H1 (cell line): ENCODE data around the gene CTNNA3. TPM values are rescaled to one million over a fixed set of nuclear protein-coding genes. Genes with fewer than 3 reads are reported as not detected.

Source experiments
- CTCF ChIA-PET: fragments of 300-600 bp; sonication (Branson Sonifier 250); formaldehyde crosslinking; loops from one replicate; lab custom pipeline; 2021; ENCODE audit not compliant: partially characterized antibody; lab: Charles Lee
- POLR2A ChIA-PET: fragments of 300-600 bp; sonication (Branson Sonifier 250); formaldehyde crosslinking; loops from one replicate; lab custom pipeline; 2021; ENCODE audit warnings: inconsistent platforms; ENCODE audit not compliant: partially characterized antibody; lab: Charles Lee
- DNase-seq, 2 experiments: peaks; one replicate each; pipeline versions ENCODE4 v3.0.0 to v3.0.0-alpha.2; 2010 to 2022; ENCODE audit warnings: low spot score in 2 of 2, low read depth in 1 of 2, mixed read lengths in 1 of 2
- FAIRE-seq: peaks from 2 replicates; lab custom pipeline; 2011; peaks lifted over from hg19 to GRCh38; lab: Jason Lieb, UNC
- H2AFZ ChIP-seq: 2 replicates; pipeline ENCODE4 v1.8.1; 2012; ENCODE audit warnings: low read length, inconsistent platforms
- H2AK5ac ChIP-seq: 2 replicates; pipeline ENCODE4 v1.6.1; 2013; ENCODE audit warnings: low read depth, low read length
- H2BK120ac ChIP-seq: replicated peaks from 2 replicates; pipeline ENCODE3; 2013; ENCODE audit warnings: low read depth, low read length, inconsistent platforms
- H2BK12ac ChIP-seq: 2 replicates; pipeline ENCODE4 v1.6.1; 2013; ENCODE audit warnings: low read depth, low read length
- H2BK15ac ChIP-seq: 2 replicates; pipeline ENCODE4 v1.6.1; 2013; ENCODE audit warnings: low read length
- H2BK20ac ChIP-seq: 2 replicates; pipeline ENCODE4 v1.6.1; 2013; ENCODE audit warnings: low read length
- H2BK5ac ChIP-seq: 2 replicates; pipeline ENCODE4 v1.6.1; 2013; ENCODE audit warnings: low read depth, low read length
- H3K14ac ChIP-seq: 2 replicates; pipeline ENCODE4 v1.6.1; 2013; ENCODE audit warnings: inconsistent platforms; ENCODE audit not compliant: insufficient read length
- H3K18ac ChIP-seq: 2 replicates; pipeline ENCODE4 v1.6.1; 2013; ENCODE audit warnings: low read length; ENCODE audit errors: extremely low read depth
- H3K23ac ChIP-seq: 2 replicates; pipeline ENCODE4 v1.6.1; 2013; ENCODE audit warnings: inconsistent platforms; ENCODE audit not compliant: insufficient read length
- H3K23me2 ChIP-seq: 2 replicates; pipeline ENCODE4 v1.6.1; 2013; ENCODE audit warnings: low read depth, low read length
- H3K27ac ChIP-seq: 2 replicates; pipeline ENCODE4 v1.6.1; 2011; ENCODE audit warnings: low read depth, low read length, inconsistent platforms
- H3K27me3 ChIP-seq, 4 experiments: replicated peaks in 1 of 4; 1 replicate in 1 of 4; 2 replicates in 3 of 4; pipeline versions ENCODE4 v1.6.1 to v1.8.1; 2011 to 2013; ENCODE audit warnings: low read length in 3 of 4, mild to moderate bottlenecking in 3 of 4, inconsistent platforms in 2 of 4, mixed read lengths in 2 of 4, moderate library complexity in 1 of 4; ENCODE audit not compliant: control insufficient read depth in 3 of 4, insufficient read depth in 3 of 4; ENCODE audit errors: extremely low read depth in 1 of 4
- H3K36me3 ChIP-seq, 4 experiments: 2 replicates each; pipeline versions ENCODE4 v1.6.1 to v1.8.1; 2011 to 2013; ENCODE audit warnings: mild to moderate bottlenecking in 4 of 4, low read length in 3 of 4, moderate library complexity in 2 of 4, control low read depth in 1 of 4, inconsistent platforms in 1 of 4; ENCODE audit not compliant: insufficient read depth in 4 of 4, control insufficient read depth in 2 of 4
- H3K4ac ChIP-seq: replicated peaks from 2 replicates; pipeline ENCODE3; 2013; ENCODE audit warnings: low read length, low read depth, mixed read lengths, inconsistent platforms; ENCODE audit not compliant: insufficient read length
- H3K4me1 ChIP-seq, 4 experiments: replicated peaks in 1 of 4; 1 replicate in 1 of 4; 2 replicates in 3 of 4; pipeline versions ENCODE4 v1.6.1 to v1.8.1; 2011 to 2013; ENCODE audit warnings: low read length in 3 of 4, inconsistent platforms in 2 of 4, mixed read lengths in 1 of 4; ENCODE audit not compliant: insufficient read depth in 4 of 4, control insufficient read depth in 3 of 4
- H3K4me2 ChIP-seq, 2 experiments: 2 replicates each; pipeline versions ENCODE4 v1.6.1 to v1.8.1; 2011 to 2013; ENCODE audit warnings: low read depth in 2 of 2, low read length in 2 of 2, control low read depth in 1 of 2, inconsistent platforms in 1 of 2, mild to moderate bottlenecking in 1 of 2; ENCODE audit not compliant: insufficient read depth in 1 of 2
- H3K4me3 ChIP-seq, 4 experiments: fragments of 200-600, 300-600 bp in 1 of 4; sonication (generic), shearing (Covaris generic), sonication (Bioruptor Twin) in 1 of 4; 2 replicates each; pipeline versions ENCODE4 v1.5.1 to v1.8.1; 2011 to 2016; ENCODE audit warnings: low read length in 4 of 4, low read depth in 3 of 4, control low read depth in 2 of 4, inconsistent platforms in 2 of 4, mild to moderate bottlenecking in 2 of 4, mixed read lengths in 1 of 4, moderate library complexity in 1 of 4; ENCODE audit not compliant: insufficient read depth in 2 of 4; ENCODE audit errors: extremely low read depth in 1 of 4
- H3K56ac ChIP-seq: replicated peaks from 2 replicates; pipeline ENCODE3; 2013; ENCODE audit warnings: low read depth, mild to moderate bottlenecking, mixed read lengths, low read length, inconsistent platforms; ENCODE audit not compliant: insufficient read length
- H3K79me1 ChIP-seq: 2 replicates; pipeline ENCODE4 v1.6.1; 2013; ENCODE audit warnings: low read depth, low read length, control low read depth
- H3K79me2 ChIP-seq, 2 experiments: 2 replicates each; pipeline versions ENCODE4 v1.6.1 to v1.8.1; 2012 to 2013; ENCODE audit warnings: low read length in 2 of 2, mild to moderate bottlenecking in 2 of 2, inconsistent platforms in 1 of 2; ENCODE audit not compliant: insufficient read depth in 2 of 2, control insufficient read depth in 1 of 2
- H3K9ac ChIP-seq, 4 experiments: replicated peaks in 1 of 4; 1 replicate in 1 of 4; 2 replicates in 3 of 4; pipeline versions ENCODE4 v1.6.1 to v1.8.1; 2011 to 2013; ENCODE audit warnings: low read depth in 3 of 4, low read length in 3 of 4, control low read depth in 2 of 4, mild to moderate bottlenecking in 2 of 4, moderate library complexity in 2 of 4, inconsistent platforms in 1 of 4; ENCODE audit errors: extremely low read depth in 1 of 4
- H3K9me3 ChIP-seq, 2 experiments: 2 replicates each; pipeline versions ENCODE4 v1.6.1 to v1.8.1; 2012 to 2013; ENCODE audit warnings: mild to moderate bottlenecking in 2 of 2, moderate library complexity in 2 of 2, control low read depth in 1 of 2, inconsistent platforms in 1 of 2, low read depth in 1 of 2, low read length in 1 of 2, mixed read lengths in 1 of 2; ENCODE audit not compliant: insufficient read depth in 2 of 2
- H4K20me1 ChIP-seq, 2 experiments: replicated peaks in 1 of 2; 2 replicates each; pipeline versions ENCODE3 to v1.8.1; 2011 to 2013; ENCODE audit warnings: inconsistent platforms in 2 of 2, low read length in 2 of 2, mild to moderate bottlenecking in 1 of 2; ENCODE audit not compliant: insufficient read depth in 2 of 2, control insufficient read depth in 1 of 2
- H4K5ac ChIP-seq: 2 replicates; pipeline ENCODE4 v1.6.1; 2013; ENCODE audit warnings: low read length, low read depth, mixed read lengths, inconsistent platforms; ENCODE audit not compliant: insufficient read length
- H4K8ac ChIP-seq: 2 replicates; pipeline ENCODE4 v1.8.0; 2013; ENCODE audit warnings: mild to moderate bottlenecking, moderate library complexity, low read length, inconsistent platforms; ENCODE audit not compliant: insufficient read depth; ENCODE audit errors: extremely low read depth
- H4K91ac ChIP-seq: replicated peaks from 2 replicates; pipeline ENCODE3; 2013; ENCODE audit warnings: low read length, mixed read lengths, inconsistent platforms; ENCODE audit not compliant: insufficient read length
- CTBP2 ChIP-seq: IDR thresholded peaks from 2 replicates; pipeline ENCODE4 v1.7.0; 2011; ENCODE audit warnings: borderline replicate concordance, mild to moderate bottlenecking, moderate library complexity, mixed read lengths, low read length; ENCODE audit not compliant: insufficient read depth, insufficient read length
- microRNA-seq, 2 experiments: library from miRNA; unstranded; fragments of <30 nt; microRNA quantifications; one replicate each; pipeline versions ENCODE4 to v1.2.0, GENCODE V29; 2016 to 2020; ENCODE audit warnings: borderline microRNAs expressed in 2 of 2, borderline number of aligned reads in 2 of 2, borderline replicate concordance in 1 of 2
- polyA plus RNA-seq, 7 experiments: library from polyadenylated mRNA; depleted of rRNA in 3 of 7; stranded (reverse) in 5 of 7; unstranded in 2 of 7; fragments of >200 nt in 5 of 7; fragments of 200-250 nt in 2 of 7; gene quantifications; 1 replicate in 5 of 7; 2 replicates in 1 of 7; 4 replicates in 1 of 7; pipeline versions ENCODE4 v1.2.1 to v1.2.3, GENCODE V29; 2011 to 2013; ENCODE audit warnings: missing spikeins in 2 of 7, mixed read lengths in 2 of 7
- small RNA-seq: library from polyadenylated mRNA; stranded (forward); fragments of <200 nt; extraction: miRNeasy Mini kit (QIAGEN cat#:217004); gene quantifications from one replicate; pipeline ENCODE3, GENCODE V24; 2013; ENCODE audit not compliant: insufficient read depth
- total RNA-seq: library from RNA; stranded (reverse); fragmentation: NEBNext Ultra II Directional; extraction: Animal tissue kit (Norgen Biotek cat#: 25700); gene quantifications from 2 replicates; pipeline ENCODE4 v1.2.1, GENCODE V29; 2021
- TF ChIP-seq, protein P1 (sequence below): IDR thresholded peaks from 2 replicates; pipeline ENCODE4 v1.6.1; 2012; ENCODE audit warnings: inconsistent platforms

The CTNNA3 gene
- total and polyA plus RNA-seq, 2 of the 8 experiments (the other 6 are each of a cell fraction or from before 2014, with no cell fraction given): 1.3 to 1.5 TPM

DNA sequence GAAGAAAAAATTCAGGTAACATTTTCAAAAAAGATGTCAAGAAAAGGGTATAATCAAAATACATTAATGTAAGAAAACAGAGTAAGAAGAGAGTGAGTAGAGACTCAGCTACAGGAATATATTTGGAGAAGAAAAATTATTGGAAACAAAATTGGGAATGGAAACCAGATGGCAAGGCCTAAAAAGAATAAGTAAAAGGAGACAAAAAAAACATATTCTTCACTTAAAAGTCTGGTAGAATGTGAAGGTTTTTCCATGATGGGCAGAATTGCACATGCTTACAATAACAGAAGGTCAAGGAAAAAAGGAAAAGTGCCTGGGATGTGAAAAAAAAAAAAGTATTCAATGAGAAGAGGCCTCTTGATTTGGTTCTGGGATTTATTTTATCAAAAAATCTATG is 1832.0 kb downstream of the CTNNA3 start:
- Histone ChIP-seq H2BK5ac (no peak overlapping the region), H3K4ac (no peak overlapping the region), H4K8ac (no peak overlapping the region), H2AK5ac (no peak overlapping the region), H2BK12ac (no peak overlapping the region), H3K4me2 (no peak overlapping the region), H3K18ac (no peak overlapping the region), H3K36me3 (no peaks in the 10 kb centered on the region), H3K27me3 (no peaks in the 10 kb centered on the region), H4K5ac (no peak overlapping the region), H3K4me1 (no peaks in the 10 kb centered on the region), H3K79me2 (no peaks in the 10 kb centered on the region), H3K23me2 (no peaks in the 10 kb centered on the region), H2BK20ac (no peak overlapping the region), H3K27ac (no peak overlapping the region), H2BK120ac (no peak overlapping the region), H3K23ac (no peak overlapping the region), H3K9me3 (no peaks in the 10 kb centered on the region), H3K56ac (no peak overlapping the region), H4K20me1 (no peaks in the 10 kb centered on the region), H3K79me1 (no peaks in the 10 kb centered on the region), H2AFZ (no peak overlapping the region), H3K4me3 (no peak overlapping the region), H3K14ac (no peak overlapping the region), H2BK15ac (no peak overlapping the region), H3K9ac (no peak overlapping the region), H4K91ac (no peak overlapping the region)
- DNase-seq (no peak), FAIRE-seq (no peak)
- CTCF ChIA-PET: no interaction called here
- POLR2A ChIA-PET: no interaction called here
- no peak for TF ChIP-seq CTBP2
- TF ChIP-seq, protein P1, sequence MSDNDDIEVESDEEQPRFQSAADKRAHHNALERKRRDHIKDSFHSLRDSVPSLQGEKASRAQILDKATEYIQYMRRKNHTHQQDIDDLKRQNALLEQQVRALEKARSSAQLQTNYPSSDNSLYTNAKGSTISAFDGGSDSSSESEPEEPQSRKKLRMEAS: no peak

Small RNA genes lying within 50 kb of the gene (microRNA-seq; reads per million reads assigned to microRNA genes)
- gene MIR7151: 0 reads per million in 2 experiments

Small RNA genes lying within 50 kb of the gene (small RNA-seq; reads per million reads assigned to genes)
- gene AL607023.1 (not detected), gene MIR7151 (not detected)

Other genes with a start within 250 kb of the CTNNA3 start
- 2.9 and 4.2 TPM in 2 replicates for gene DNAJC12, start 142.0 kb upstream of the CTNNA3 start, total RNA-seq
- gene DNAJC12, start 142.0 kb upstream of the CTNNA3 start, polyA plus RNA-seq (2011; rRNA removed): 0.33 and 0.86 TPM in 2 replicates
- 66.2 and 70.9 TPM in 2 replicates for gene SIRT1, start 188.5 kb upstream of the CTNNA3 start, total RNA-seq
- gene SIRT1, start 188.5 kb upstream of the CTNNA3 start, polyA plus RNA-seq (2011; rRNA removed): 13.9 and 22.6 TPM in 2 replicates